Activated gamma-delta T cell treated with Interleukin-2 at 50 U/mL for 16 hours (primary cell): ENCODE data around the gene STAC2.
"Not testable (repeated sequence)": the region's sequence is repeated elsewhere in the genome, so short reads cannot be mapped to it uniquely, and the experiment has no call there.

Experiments used
- DNase-seq: peaks from one replicate; pipeline ENCODE4 v3.0.0-alpha.2; 2020

STAC2 gene, protein sequence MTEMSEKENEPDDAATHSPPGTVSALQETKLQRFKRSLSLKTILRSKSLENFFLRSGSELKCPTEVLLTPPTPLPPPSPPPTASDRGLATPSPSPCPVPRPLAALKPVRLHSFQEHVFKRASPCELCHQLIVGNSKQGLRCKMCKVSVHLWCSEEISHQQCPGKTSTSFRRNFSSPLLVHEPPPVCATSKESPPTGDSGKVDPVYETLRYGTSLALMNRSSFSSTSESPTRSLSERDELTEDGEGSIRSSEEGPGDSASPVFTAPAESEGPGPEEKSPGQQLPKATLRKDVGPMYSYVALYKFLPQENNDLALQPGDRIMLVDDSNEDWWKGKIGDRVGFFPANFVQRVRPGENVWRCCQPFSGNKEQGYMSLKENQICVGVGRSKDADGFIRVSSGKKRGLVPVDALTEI

DNA sequence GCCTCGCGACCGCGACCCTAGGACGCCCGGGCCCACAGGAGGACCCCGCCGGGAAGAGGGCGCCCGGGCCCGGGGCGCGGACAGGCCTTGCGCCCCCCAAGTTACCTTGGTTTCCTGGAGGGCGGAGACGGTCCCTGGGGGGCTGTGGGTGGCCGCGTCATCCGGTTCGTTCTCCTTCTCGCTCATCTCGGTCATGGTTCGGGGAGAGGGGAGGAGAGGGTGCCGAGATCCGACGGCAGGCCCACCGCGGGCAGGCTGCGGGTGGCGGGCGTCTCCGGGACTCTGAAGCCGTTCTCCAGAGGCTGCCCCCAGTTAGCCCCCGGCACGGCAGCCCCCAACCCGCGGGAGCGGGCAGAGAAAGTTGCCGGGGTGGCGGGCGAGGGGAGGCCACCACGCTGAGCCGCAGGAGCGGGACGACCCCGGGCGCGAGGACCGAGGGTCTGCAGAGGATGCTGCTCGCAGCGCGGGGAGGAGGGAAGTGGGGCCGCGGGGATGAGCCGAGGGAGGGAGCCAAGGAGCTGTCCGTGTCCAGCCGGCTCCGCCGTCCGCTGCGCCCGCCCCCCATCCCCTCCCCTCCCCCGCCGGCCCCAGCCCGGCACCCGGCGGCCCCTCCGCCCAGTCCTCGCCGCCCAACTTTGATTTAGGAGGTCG lies at the start of gene STAC2:
STAC2 (minus strand) TSS at position 638 of the 651 bp plus-strand sequence; CDS start at position 195, 443 bp downstream.
- DNase-seq = no peak

DNA sequence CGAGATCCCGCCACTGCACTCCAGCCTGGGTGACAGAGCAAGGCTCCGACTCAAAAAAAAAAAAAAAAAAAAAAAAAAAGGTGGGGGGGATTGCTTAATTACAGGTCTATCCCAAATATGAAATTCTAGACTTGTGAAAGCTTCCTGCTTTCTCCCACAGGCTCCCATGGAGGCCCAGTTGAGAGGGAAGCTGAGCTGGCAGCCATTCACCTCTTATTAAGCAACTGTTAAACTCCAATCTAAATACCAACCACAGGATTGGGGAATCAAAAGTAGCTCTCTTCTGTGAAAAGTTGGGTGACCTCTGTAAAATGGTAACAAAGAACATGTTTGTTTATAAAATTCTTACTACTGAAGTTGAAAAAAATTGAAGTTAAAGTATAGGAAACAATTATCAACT lies 45.8 kb upstream of the STAC2 start:
- no peak for DNase-seq

DNA sequence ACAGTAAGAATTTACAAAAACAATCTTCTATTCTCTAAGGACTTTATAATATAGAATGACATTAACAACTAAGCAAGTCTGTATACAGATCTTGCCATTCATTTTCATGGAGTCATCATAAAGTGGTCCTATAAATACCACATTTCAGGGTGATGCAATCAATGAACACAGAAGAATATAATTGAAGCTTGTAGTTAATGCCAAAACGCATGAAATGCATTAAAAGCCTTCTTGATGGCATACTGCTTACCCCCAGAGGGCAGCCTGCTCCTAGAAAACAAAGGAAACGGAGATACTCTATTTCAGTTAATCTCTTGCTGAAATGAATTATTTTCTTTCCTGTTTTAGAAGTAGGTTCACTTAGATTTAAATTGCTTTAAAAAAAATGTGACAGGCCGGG lies 45.2 kb upstream of the STAC2 start:
- DNase-seq = no peak

DNA sequence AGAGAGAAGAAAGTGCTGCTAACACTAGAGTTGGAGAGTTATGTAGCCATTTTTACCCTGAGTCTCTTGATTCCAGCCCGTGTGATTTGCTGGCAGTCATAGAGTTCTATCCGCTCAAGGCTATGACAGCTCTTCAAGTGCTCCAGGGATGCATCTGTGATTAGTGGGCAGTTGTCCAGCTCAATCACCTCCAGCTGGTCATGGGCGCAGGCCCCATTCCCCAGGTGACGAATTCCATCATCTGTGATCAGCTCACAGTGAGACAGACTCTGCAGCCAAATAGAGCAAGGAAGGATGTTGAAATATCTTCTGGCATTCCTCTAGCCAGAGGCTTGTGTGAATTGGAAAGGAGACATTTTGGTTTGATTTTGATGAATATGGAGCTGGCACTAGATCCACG lies 38.4 kb upstream of the STAC2 start:
- no peak for DNase-seq

DNA sequence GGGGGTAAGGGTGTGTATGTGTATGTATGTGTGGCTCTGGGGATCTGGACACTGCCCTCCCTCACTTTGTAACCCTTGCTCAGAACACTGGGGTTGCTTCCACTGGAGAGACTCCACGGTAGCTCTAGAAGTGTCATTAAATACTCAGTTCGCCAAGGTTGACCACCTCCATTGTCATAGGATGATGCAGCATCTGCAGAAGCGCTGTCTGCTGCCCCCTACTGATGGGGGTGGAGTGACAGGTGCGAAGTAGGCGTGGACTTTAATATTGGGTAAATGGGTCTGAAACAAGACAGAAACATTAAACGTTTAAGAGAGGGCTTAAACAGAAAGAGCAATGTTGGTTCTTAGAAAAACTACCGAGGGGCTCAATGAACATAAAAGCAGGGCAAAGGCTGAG lies 35.5 kb upstream of the STAC2 start:
- peak; percentile 10 for DNase-seq

DNA sequence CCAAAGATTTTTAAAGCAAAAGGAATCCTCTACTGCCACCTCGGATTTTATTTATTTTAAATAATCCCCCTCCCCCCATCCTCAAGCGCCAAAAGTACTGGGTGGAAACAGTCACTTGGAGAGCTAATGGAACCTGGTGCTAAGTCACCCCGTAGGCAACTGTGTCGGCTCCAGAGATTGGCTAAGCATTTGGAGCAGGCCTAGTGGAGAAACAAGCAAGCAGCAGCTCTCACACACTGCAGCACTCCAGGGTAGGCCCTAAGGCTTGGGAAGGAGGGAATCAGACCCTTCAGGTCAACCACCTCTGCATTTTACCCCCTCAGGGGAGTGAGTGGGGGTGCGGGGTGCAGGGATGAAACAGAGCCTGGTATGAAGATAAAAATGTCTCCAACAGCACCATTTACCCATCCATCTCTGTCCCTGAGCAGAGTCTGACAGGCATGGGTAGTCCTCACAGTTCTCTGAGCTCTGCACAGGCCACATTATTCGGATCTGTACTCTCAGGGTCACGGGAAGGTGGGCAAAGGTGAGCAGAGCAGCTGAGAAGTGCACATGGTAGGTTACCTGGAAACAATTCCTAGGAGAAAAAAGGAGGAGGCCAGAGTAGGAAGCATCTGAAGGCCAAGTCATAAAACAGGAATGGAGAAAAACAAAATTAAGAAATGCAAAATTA lies 27.2 kb upstream of the STAC2 start:
- no peak for DNase-seq

DNA sequence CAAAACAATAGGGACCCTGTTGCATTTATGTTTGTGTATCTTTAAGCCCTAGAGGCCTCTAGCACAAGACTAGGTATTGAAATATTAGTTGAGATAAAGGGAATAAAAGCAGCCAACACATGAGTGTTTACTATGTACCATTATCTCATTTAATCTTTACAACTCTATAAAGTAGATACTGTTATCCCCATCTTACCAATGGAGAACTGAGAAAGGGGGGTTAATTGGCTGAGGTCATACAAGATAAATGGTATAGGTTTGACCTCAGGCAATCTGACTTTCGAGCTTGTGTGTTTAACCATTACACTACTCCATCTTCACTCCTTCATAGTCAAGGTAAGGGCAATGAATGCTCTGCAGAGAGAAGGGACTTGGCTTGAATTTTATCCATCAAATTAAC lies 26.3 kb upstream of the STAC2 start:
- no peak for DNase-seq

DNA sequence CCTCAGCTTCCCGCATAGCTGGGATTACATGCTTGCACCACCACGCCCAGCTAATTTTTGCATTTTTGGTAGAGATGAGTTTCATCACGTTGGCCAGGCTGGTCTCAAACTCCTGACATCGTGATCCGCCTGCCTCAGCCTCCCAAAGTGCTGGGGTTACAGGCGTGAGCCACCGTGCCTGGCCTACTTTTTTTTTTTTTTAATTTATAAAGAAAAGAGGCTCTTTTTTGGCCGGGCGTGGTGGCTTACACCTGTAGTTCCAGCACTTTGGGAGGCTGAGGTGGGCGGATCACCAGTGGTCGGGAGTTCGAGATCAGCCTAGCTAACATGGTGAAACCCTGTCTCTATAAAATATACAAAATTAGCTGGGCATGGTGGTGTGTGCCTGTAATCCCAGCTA lies 24.3 kb upstream of the STAC2 start:
- DNase-seq = not testable (repeated sequence)

DNA sequence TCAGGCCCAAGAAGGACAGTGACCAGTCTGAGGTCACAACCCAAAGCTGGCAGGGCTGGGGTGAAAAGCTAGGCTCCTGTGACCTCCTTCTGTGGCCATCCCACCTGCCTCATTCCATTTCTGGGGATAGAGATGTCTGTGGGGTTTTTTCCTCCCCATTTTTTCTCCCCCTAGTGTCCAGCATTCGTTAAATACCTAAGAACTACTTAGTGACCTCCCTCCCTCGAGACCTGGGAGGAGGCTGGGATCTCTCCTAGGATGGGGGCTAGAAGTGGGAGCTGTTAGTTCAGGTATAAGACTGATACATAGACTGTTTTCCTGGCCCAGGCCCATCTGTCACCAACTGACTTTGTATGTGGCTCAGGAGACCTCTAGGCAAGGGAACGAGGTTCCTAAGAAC lies 20.5 kb upstream of the STAC2 start:
- DNase-seq = no peak

DNA sequence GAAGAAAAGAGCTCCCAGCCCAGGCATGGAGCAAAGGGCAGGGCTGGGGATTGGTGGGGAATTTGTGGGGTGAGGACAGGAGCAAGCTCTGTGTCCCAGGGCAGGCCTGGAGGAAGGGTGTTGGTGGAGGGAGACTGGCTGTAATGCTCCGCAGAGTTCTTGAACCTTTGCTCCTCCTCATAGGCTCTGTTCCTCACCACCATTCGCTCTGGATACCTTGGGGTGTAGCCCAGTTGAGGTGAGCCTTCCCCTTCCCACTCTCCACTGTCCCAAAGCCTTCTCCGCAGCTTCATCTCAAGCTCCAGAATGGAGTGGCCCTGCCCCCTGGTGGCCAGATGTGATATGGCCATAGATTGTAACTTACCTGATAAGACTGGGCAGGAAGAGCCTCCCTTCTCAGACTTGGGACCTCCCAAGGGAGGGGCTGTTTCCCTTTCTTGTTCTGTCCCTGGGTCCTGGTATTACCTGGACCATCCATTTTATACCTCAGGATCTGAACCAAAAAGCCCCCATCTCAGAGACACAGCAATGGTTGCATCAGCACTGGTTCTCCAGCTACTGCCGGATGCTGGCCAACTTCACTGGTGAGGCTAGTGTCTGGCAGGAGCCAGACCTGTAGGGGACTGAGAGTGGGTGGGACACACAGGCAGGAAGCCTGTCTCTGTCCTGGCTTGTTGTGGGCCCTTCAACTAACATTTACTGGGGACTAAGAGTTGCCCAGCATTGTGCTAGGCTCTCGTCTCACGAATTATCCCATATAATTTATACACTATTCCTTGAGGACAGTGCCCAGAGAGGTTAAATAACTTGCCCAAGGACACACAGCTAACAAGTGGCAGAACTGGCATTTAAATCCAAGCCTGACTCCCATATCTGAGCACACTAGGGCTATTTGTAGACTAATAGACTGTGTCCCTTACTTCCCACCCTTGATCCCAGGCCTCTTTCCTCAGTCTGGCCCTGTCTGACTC lies 19.1 kb upstream of the STAC2 start:
- peak; percentile 90 for DNase-seq

DNA sequence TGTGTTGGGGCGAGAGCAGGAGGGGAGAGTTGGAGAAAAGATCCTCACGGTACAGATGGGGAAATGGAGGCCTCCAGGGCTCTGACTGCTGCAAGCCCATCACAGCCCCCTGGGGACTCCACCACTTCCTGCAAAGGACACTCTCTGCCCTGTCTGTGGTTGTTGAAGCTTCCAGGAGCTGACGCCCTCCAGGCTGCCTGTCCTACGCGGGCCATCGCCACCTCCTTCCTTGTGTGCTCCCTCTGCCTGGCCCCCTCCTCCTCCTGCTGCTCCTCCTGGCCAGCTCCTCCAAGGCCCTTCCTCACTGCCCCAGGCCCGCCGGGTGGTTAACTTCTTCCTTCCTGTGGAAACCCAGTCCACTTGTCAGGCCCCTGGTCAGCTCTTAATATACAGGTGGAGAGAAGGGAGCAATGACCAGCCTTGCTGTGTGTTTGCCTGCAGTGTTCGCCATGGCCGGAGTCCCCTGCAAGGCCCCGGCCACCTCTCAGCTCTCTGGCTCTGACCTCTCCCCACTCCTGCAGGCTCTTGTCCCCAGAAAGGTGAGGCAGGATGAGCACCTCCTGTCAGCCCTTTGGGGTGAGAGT lies 18.4 kb upstream of the STAC2 start:
- DNase-seq = no peak

DNA sequence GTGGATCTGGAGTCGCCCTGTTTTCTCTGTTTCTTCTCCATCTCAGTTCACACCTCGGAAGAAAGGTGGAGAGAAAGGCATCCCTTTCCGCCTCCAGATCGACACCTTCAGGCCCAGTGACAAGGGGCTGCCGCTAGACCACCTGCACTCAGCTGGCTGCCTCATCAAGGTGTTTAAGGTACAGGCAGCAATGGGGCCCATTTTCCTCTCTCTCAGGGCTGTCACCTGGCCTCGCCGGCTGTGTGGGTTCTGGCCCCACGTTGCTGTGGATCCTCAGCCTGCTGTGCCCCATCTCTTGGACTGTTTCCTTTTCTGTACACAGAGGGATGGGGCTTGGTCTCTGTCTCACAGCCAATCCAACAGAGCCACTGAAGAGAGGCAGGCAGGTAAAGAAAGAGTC lies 17.4 kb upstream of the STAC2 start:
- no peak for DNase-seq

DNA sequence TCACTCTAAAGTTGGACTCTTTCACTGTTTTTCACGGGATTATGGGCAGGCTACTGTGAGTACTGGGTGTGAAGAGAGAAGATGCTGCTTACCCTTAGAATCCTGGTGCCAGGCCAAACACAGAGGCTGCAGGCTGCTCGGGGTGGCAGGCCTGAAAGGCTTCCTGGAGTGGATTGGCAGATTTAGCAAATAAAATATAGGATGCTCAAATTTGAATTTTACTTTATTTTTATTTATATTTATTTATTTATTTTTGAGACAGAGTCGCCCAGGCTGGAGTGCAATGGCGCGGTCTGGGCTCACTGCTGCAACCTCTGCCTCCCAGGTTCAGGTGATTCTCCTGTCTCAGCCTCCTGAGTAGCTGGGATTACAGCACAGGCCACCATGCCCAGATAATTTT lies 14.9 kb upstream of the STAC2 start:
- no peak for DNase-seq

DNA sequence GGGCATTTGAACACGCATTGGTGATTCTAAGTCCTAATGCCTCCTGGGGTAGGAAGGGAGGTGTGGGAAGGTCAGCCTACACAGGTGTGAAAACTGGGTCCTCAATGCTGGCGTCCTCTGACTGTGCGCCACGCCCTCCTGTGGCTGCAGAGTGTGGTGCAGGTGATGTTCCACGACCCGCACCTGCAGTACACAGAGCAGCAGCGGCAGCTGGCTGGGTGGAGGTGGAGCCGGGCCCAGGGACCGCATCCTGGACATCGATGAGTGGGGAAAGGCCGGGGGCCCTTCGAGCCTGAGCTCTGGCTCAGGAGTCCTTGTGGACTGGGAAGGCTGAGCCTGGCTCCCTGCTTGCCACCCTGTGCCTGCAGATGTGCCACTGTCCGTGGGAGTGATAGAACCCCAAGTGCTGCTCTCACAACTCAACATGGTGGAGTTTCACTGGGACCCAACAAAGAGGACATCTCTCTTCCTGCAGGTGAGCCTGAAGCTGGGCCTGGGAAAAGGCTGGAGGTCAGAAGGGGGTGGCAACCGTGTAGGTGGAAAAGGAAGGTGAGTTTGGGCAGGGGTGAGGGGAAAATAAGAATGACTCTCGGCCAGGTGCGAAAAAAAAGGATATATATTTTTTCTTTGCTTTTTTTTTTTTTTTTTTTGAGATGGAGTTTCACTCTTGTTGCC lies 14.0 kb upstream of the STAC2 start:
- peak; percentile 67 for DNase-seq

DNA sequence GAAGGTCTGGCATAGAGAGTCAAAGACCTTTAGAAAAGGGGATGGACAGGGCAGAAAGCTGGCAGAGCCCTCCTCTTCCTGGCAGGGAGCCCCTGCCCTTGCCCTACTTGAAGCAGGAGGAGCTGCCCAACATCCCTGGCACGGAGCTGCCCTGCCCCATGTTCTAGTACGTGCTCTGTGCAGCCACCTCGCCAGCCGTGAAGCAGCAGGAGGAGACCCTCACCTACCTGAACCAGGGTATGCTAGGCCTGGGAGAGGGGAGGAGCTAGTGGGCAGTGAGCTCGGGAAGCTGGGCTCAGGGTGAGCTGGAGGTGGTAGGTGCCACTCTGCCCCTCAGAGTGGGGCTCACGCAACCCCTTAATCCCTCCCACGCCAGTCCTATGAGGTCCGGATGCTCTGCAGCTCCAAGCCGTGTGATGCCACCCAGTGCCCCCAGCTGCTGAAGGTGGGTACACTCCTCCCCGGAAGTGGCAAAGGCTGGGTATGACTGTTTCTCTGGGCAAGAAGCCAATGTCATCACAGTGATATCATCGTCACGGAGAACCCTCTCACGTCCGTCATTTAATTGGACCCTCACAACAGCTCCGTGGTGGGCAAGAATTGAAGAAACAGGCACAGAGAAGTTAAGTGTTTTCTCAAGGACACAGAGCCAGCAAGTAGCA lies 12.7 kb upstream of the STAC2 start:
- peak; percentile 82 for DNase-seq

DNA sequence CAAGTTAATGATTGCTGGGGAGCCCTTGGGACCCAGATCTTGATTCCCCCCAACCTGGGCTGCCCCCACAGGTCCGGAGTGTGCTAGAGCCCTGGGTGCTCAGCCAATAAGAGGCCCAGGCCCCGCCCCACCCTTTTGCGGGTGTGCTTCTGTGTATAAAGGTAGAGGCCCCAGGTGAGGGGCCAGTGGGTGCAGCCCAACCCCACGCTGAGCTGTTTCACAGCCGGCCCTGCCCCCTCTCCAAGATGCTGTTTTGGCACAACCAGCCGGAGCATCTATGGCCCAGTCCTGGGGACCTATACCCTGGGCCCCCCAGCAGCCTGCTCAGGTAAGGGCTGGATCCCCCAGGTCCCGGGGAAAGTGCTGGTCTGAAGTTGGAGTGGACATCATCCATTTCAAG lies 11.8 kb upstream of the STAC2 start:
- no peak for DNase-seq

DNA sequence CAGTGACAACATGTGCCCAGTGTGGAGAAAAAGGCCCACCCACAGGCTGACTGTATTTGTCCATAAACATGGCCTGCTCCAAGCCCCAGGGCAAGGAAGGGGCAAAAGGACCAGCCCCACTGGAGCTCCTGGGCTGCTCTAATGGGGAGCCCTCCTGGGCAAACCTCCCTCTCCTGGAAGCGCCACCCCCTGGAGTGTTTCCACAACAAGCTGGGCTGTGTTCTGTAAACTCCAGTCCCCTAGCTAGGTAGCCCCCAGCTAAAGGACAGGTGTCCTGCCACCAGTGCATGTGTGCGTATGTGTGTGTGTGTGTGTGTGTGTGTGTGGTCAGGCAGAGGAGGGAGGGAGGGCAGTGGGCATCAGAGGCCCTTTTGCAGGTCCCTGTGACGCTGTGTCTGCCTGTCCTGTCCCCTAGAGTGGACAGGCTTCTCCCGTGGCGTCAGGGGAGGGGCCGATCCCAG lies 11.3 kb upstream of the STAC2 start:
- DNase-seq = no peak

DNA sequence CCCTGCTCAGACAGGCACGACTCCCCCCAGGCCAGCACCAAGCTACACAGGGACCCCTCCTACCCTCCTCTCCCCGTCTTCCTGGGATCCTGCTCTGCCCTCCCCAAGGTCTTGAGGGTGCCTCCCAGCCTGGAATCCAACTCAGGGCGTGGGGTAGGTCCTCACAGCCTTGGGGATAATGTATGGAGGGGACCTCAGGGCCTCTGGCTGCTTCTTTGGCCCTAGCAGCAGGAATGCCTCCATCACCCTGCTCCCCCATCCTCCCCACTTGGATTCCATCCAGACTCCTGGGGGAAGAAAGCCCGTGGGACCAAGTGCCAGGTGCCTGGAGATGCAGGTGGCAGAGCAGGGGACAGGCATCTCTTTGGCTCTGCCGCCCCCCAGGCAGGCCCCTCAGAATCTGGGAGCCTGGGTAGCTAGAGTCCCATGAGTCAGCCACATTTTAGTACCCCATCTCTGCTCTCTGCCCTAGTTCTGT lies 10.7 kb upstream of the STAC2 start:
- DNase-seq = no peak

DNA sequence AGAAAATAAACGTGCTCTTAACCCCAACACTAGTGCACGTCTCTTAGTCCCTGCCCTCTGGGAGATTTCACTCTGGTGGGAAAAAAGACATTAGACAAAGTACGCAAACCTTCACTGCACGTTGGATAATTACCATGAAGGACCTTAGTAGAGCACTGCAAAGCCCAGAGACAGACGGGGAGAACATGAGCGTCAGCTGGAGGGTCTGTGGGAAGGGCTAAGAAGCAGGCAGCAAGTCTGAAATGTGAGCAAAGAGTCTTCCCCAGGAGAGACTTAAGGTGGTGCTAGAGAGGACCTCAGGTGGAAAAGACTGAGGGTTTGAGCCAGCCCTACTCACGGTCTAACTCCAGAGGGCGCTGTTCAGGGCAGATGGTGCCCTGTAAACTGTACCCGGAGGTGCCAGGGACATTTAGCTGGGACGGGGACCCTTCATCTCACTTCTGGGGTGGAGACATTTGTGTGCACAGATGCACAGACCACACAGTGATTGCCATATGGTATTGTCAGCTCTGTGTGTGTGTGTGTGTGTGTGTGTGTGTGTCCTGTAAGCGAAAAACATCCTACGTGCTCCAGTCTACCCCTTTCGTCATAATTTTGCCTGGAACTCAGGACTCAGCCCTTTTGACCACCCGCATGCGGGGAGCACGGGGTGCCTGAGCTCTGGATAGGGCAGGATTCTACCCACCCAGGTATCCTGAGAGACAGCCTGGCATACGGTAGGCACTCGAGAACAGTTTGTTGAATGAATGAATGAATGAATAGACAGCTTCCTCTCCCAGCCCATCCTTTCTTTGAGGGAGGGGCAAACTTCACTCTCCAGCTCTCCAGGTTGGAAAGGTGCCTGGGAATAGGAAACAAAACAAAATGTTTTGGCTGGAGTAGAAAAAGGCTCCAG lies 10.1 kb upstream of the STAC2 start:
- peak; percentile 25 for DNase-seq
